GM12878 (cell line): ENCODE data around the gene ROBO1. TPM values are rescaled to one million over a fixed set of nuclear protein-coding genes. Genes with fewer than 3 reads are reported as not detected.

Experiments
- ATAC-seq: fragments of 200-7000 bp; cut with Tn5 transposase; 3 replicates; pipeline ENCODE4 v1.9.1; 2020; ENCODE audit warnings: mild to moderate bottlenecking, moderate library complexity
- BruUV-seq: library from RNA; stranded (reverse); fragments of 400-500 nt; replicated peaks from 2 replicates; lab custom pipeline; 2021; lab: Mats Ljungman, UMichigan
- CTCF ChIA-PET: fragments of 300-600 bp; sonication (Branson Sonifier 250); formaldehyde crosslinking; extraction: SDS; loops from one replicate; lab custom pipeline; 2021; ENCODE audit warnings: inconsistent platforms; lab: Yijun Ruan, JAX
- POLR2A ChIA-PET: fragments of 350-600 bp; formaldehyde crosslinking; extraction: SDS; loops from one replicate; lab custom pipeline; 2021; ENCODE audit warnings: inconsistent platforms; lab: Charles Lee
- RAD21 ChIA-PET: fragments of 300-600 bp; sonication (Branson Sonifier 250); formaldehyde crosslinking; loops from one replicate; lab custom pipeline; 2023; ENCODE audit warnings: antibody characterized with exemption; ENCODE audit not compliant: unreplicated experiment; lab: Charles Lee
- SMC1A ChIA-PET: fragments of 300-600 bp; sonication (Branson Sonifier 250); formaldehyde crosslinking; loops from one replicate; lab custom pipeline; 2023; ENCODE audit not compliant: unreplicated experiment, uncharacterized antibody; lab: Charles Lee
- DNase-seq: peaks from one replicate; pipeline ENCODE4 v3.0.0-alpha.2; 2011; ENCODE audit warnings: low read depth, low spot score
- FAIRE-seq: peaks from 3 replicates; lab custom pipeline; 2011; peaks lifted over from hg19 to GRCh38; lab: Jason Lieb, UNC
- H2AFZ ChIP-seq: 2 replicates; pipeline ENCODE4 v1.6.0; 2011; ENCODE audit warnings: low read depth, low read length, control low read depth; ENCODE audit not compliant: control insufficient read depth
- H3K27ac ChIP-seq: 2 replicates; pipeline ENCODE4 v1.5.1; 2011; ENCODE audit warnings: control low read depth; ENCODE audit not compliant: control insufficient read depth, insufficient read depth
- H3K27me3 ChIP-seq, 2 experiments: replicated peaks in 1 of 2; 2 replicates each; pipeline versions ENCODE4 v1.6.0 to v1.6.1; 2011; ENCODE audit warnings: low read length in 1 of 2; ENCODE audit not compliant: control insufficient read depth in 2 of 2, insufficient read depth in 2 of 2
- H3K36me3 ChIP-seq, 2 experiments: 2 replicates each; pipeline ENCODE4 v1.5.1; 2011; ENCODE audit warnings: low read length in 1 of 2; ENCODE audit not compliant: control insufficient read depth in 2 of 2, insufficient read depth in 2 of 2
- H3K4me1 ChIP-seq: 2 replicates; pipeline ENCODE4 v1.6.1; 2011; ENCODE audit warnings: mild to moderate bottlenecking, low read length, moderate library complexity, mixed read lengths; ENCODE audit not compliant: control insufficient read depth, insufficient read depth
- H3K4me2 ChIP-seq: 2 replicates; pipeline ENCODE4 v1.6.0; 2011; ENCODE audit warnings: control low read depth; ENCODE audit not compliant: control insufficient read depth, insufficient read depth
- H3K4me3 ChIP-seq: fragments of 200-600 bp; sonication (generic); 2 replicates; pipeline ENCODE4 v1.5.1; 2016
- H3K79me2 ChIP-seq: 2 replicates; pipeline ENCODE4 v1.6.0; 2011; ENCODE audit warnings: low read length; ENCODE audit not compliant: control insufficient read depth, insufficient read depth
- H3K9ac ChIP-seq: 2 replicates; pipeline ENCODE4 v1.8.0; 2011; ENCODE audit warnings: low read length, control low read depth, mixed read lengths; ENCODE audit not compliant: control insufficient read depth, insufficient read depth
- H3K9me3 ChIP-seq: replicated peaks from 3 replicates; pipeline ENCODE4 v1.5.1; 2011; ENCODE audit warnings: mild to moderate bottlenecking, low read length; ENCODE audit not compliant: control insufficient read depth, insufficient read depth
- H4K20me1 ChIP-seq: 2 replicates; pipeline ENCODE4 v1.6.0; 2011; ENCODE audit not compliant: control insufficient read depth, insufficient read depth
- BHLHE40 ChIP-seq, 2 experiments: fragments of 450-650 bp in 1 of 2; IDR thresholded peaks; 2 replicates each; pipeline ENCODE4 v1.6.1; 2011 to 2017; ENCODE audit warnings: low read depth in 2 of 2, borderline replicate concordance in 1 of 2, improper control_type of control experiment in 1 of 2, low read length in 1 of 2, mild to moderate bottlenecking in 1 of 2
- BMI1 ChIP-seq: fragments of 450-650 bp; IDR thresholded peaks from 2 replicates; pipeline ENCODE4 v1.6.1; 2016; ENCODE audit warnings: mild to moderate bottlenecking, moderate library complexity, borderline replicate concordance
- E2F4 ChIP-seq: IDR thresholded peaks from 2 replicates; pipeline ENCODE4 v1.6.1; 2012; ENCODE audit warnings: low read depth, low read length, improper control_type of control experiment
- FOS ChIP-seq: IDR thresholded peaks from 3 replicates; pipeline ENCODE4 v1.6.1; 2011; ENCODE audit warnings: borderline replicate concordance; ENCODE audit not compliant: insufficient read length; ENCODE audit errors: extremely low read depth
- FOXK2 ChIP-seq: fragments of 450-650 bp; IDR thresholded peaks from 2 replicates; pipeline ENCODE4 v1.6.1; 2017; ENCODE audit warnings: mild to moderate bottlenecking, moderate library complexity
- MEF2B ChIP-seq: fragments of 450-650 bp; IDR thresholded peaks from 2 replicates; pipeline ENCODE4 v1.6.1; 2018; ENCODE audit warnings: mild to moderate bottlenecking, moderate library complexity; ENCODE audit not compliant: partially characterized antibody, poor library complexity, severe bottlenecking
- PML ChIP-seq: IDR thresholded peaks from 2 replicates; pipeline ENCODE4 v1.6.1; 2012; ENCODE audit warnings: low read length, inconsistent platforms
- RUNX3 ChIP-seq: IDR thresholded peaks from 2 replicates; pipeline ENCODE4 v1.6.1; 2012; ENCODE audit warnings: low read length, inconsistent platforms
- SREBF1 ChIP-seq: IDR thresholded peaks from 2 replicates; pipeline ENCODE4 v1.6.1; 2012; ENCODE audit warnings: mild to moderate bottlenecking, low read length
- STAT1 ChIP-seq: fragments of 450-650 bp; conservative IDR thresholded peaks from 2 replicates; pipeline ENCODE4 v1.6.1; 2014; ENCODE audit warnings: antibody characterized with exemption, mild to moderate bottlenecking
- TARDBP ChIP-seq: IDR thresholded peaks from 2 replicates; pipeline ENCODE4 v1.6.1; 2016; ENCODE audit warnings: borderline replicate concordance
- USF2 ChIP-seq: IDR thresholded peaks from 2 replicates; pipeline ENCODE4 v1.6.1; 2011; ENCODE audit warnings: low read depth, low read length, improper control_type of control experiment, borderline replicate concordance
- YY1 ChIP-seq: IDR thresholded peaks from 2 replicates; pipeline ENCODE4 v1.6.1; 2011; ENCODE audit warnings: low read depth, mild to moderate bottlenecking, low read length
- ZNF274 ChIP-seq: IDR thresholded peaks from one replicate; pipeline ENCODE4 v1.8.0; 2011; ENCODE audit not compliant: insufficient read length, insufficient read depth
- WGBS: methylation state at CpG from one replicate; pipeline ENCODE4 v1.1.6; 2016; ENCODE audit warnings: low lambda C conversion rate; ENCODE audit not compliant: insufficient replicate concordance, insufficient coverage; ENCODE audit errors: missing lambda C conversion rate; 5-methylcytosine and 5-hydroxymethylcytosine counted together
- in situ Hi-C: fragments of 300-500 bp; cut with MboI; formaldehyde crosslinking; loops from 9 replicates; pipeline ENCODE4 v1.14.3; 2018; ENCODE audit warnings: mixed read lengths
- intact Hi-C: fragments of 100-400 bp; cut with micrococcal nuclease; formaldehyde crosslinking; loops from one replicate; pipeline ENCODE4 v1.14.2; 2022; ENCODE audit not compliant: unreplicated experiment
- polyA plus RNA-seq, 11 experiments: library from polyadenylated mRNA; depleted of rRNA in 4 of 11; unstranded in 6 of 11; stranded (reverse) in 5 of 11; fragments of >200 nt; fragmentation: Nextera tagmentation in 4 of 11; fragmentation: Illumina TruSeq in 1 of 11; extraction: Ambion mirVana in 4 of 11; extraction: Trizol in 1 of 11; gene quantifications; 1 replicate in 1 of 11; 2 replicates in 10 of 11; pipeline versions ENCODE4 v1.2.1 to v1.2.3, GENCODE V29; 2011 to 2016; ENCODE audit warnings: inconsistent platforms in 2 of 11, missing spikeins in 2 of 11, low read depth in 1 of 11
- total RNA-seq, 4 experiments: library from RNA; depleted of rRNA in 3 of 4; stranded (reverse); fragments of >200 nt in 3 of 4; fragmentation: Illumina TruSeq in 1 of 4; extraction: Trizol in 1 of 4; gene quantifications; 2 replicates each; pipeline versions ENCODE4 v1.2.1 to v1.2.3, GENCODE V29; 2013 to 2021
- TF ChIP-seq, protein P1 (sequence below): fragments of 450-650 bp; IDR thresholded peaks from 2 replicates; pipeline ENCODE4 v1.6.1; 2017; ENCODE audit warnings: antibody characterized with exemption, mild to moderate bottlenecking, moderate library complexity
- TF ChIP-seq, protein P2 (sequence below): IDR thresholded peaks from 2 replicates; pipeline ENCODE4 v1.6.1; 2011; ENCODE audit warnings: borderline replicate concordance, low read depth, mild to moderate bottlenecking, moderate library complexity, mixed read lengths, low read length; ENCODE audit not compliant: insufficient read depth; ENCODE audit errors: extremely low read length

Gene ROBO1
- total and polyA plus RNA-seq, 10 of the 15 experiments (the other 5 are each of a cell fraction or from before 2014, with no cell fraction given), result 0.29 to 46.5 (median 1.2) TPM

DNA sequence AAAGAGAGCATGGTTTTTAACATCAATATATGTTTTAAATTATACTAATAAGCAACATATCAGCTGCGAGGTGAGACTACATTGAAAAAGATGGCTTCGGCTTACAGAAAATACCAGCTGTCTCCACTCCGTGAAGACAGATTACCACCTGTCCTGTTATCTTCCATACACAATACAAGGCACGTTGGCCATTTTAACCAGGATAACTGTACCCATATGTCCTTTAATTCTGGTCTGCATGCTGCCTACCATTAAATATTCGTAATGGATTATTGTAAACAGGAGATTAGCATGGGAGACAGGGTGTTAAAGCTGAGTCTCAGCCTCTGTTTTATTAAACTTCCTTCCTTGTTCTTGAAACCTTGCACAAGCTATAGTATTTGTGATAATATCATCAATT lies 855.5 kb downstream of the ROBO1 start:
- no TSS peak for BruUV-seq
- intact Hi-C loops, result no loop called here

More for the DNA sequence above, 855.5 kb downstream of the ROBO1 start:
- H3K36me3 ChIP-seq, result no peaks in the 10 kb centered on the region
- no peak for FAIRE-seq
- H3K4me2 ChIP-seq, result no peak overlapping the region
- RAD21 ChIA-PET, result no interaction called here
- ATAC-seq, result no peak
- H4K20me1 ChIP-seq, result no peaks in the 10 kb centered on the region
- no peak overlapping the region for H2AFZ ChIP-seq
- no peak overlapping the region for H3K27ac ChIP-seq
- H3K9me3 ChIP-seq, result no peaks in the 10 kb centered on the region; the same call in 1 of the 3 replicates
- SMC1A ChIA-PET, result interaction anchor here (0.7 to 1.3 kb wide), 5 partner anchors 10 to 52 kb away, joined by 3 to 4 read pairs (median 3); no protein-coding TSS in a partner anchor
- POLR2A ChIA-PET, result interaction anchor here (1.1 to 1.6 kb wide), 3 partner anchors 12 to 60 kb away, joined by 3 to 4 read pairs (median 3); no protein-coding TSS in a partner anchor
- H3K4me1 ChIP-seq, result no peaks in the 10 kb centered on the region
- no peaks in the 10 kb centered on the region for H3K79me2 ChIP-seq
- H3K9ac ChIP-seq, result no peak overlapping the region
- in situ Hi-C loops, result no loop called here
- H3K27me3 ChIP-seq, result no peaks in the 10 kb centered on the region
- CTCF ChIA-PET, result interaction anchor here (1.3 kb wide), 1 partner anchor 76 kb away, joined by 3 read pairs; no protein-coding TSS in a partner anchor
- TF ChIP-seq RUNX3 (no peak), USF2 (no peak), STAT1 (no peak), YY1 (no peak), BMI1 (no peak), FOXK2 (no peak), BHLHE40 (IDR thresholded peaks at IDR 0.05; ENCODE audit: borderline replicate concordance in 1 of 2, low read depth in 2 of 2, low read length in 1 of 2) (no peak), SREBF1 (no peak), PML (no peak), E2F4 (no peak), ZNF274 (no peak), MEF2B (no peak), TARDBP (no peak), FOS (no peak)
- TF ChIP-seq, protein P1, sequence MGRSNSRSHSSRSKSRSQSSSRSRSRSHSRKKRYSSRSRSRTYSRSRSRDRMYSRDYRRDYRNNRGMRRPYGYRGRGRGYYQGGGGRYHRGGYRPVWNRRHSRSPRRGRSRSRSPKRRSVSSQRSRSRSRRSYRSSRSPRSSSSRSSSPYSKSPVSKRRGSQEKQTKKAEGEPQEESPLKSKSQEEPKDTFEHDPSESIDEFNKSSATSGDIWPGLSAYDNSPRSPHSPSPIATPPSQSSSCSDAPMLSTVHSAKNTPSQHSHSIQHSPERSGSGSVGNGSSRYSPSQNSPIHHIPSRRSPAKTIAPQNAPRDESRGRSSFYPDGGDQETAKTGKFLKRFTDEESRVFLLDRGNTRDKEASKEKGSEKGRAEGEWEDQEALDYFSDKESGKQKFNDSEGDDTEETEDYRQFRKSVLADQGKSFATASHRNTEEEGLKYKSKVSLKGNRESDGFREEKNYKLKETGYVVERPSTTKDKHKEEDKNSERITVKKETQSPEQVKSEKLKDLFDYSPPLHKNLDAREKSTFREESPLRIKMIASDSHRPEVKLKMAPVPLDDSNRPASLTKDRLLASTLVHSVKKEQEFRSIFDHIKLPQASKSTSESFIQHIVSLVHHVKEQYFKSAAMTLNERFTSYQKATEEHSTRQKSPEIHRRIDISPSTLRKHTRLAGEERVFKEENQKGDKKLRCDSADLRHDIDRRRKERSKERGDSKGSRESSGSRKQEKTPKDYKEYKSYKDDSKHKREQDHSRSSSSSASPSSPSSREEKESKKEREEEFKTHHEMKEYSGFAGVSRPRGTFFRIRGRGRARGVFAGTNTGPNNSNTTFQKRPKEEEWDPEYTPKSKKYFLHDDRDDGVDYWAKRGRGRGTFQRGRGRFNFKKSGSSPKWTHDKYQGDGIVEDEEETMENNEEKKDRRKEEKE, result no peak
- TF ChIP-seq, protein P2, sequence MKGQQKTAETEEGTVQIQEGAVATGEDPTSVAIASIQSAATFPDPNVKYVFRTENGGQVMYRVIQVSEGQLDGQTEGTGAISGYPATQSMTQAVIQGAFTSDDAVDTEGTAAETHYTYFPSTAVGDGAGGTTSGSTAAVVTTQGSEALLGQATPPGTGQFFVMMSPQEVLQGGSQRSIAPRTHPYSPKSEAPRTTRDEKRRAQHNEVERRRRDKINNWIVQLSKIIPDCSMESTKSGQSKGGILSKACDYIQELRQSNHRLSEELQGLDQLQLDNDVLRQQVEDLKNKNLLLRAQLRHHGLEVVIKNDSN, result no peak
- no peak overlapping the region for H3K4me3 ChIP-seq
- 57% methylated on average over 5 of the region's 5 CpGs for WGBS
- no peak for DNase-seq
